Psoas muscle (tissue), 8 donors: Measurements from ENCODE around the gene SNCA. TPM values are rescaled to one million over a fixed set of nuclear protein-coding genes. Genes with fewer than 3 reads are reported as not detected.

ENCODE experiments used
- ATAC-seq, 4 donors: fragments of 200-7000 bp; cut with Tn5 transposase; one replicate each; pipeline ENCODE4 v1.9.1; 2020; ENCODE audit warnings: moderate library complexity in 3 of 4, mild to moderate bottlenecking in 2 of 4
- DNase-seq, 2 donors: peaks; one replicate each; pipeline ENCODE4 v3.0.0-alpha.2; 2020
- H3K27ac ChIP-seq: fragments of 200-600 bp; one replicate; pipeline ENCODE4 v1.8.0; 2022
- H3K27me3 ChIP-seq, 3 donors: fragments of 200-600 bp in 1 of 3; one replicate each; pipeline versions ENCODE4 v1.6.1 to v1.8.0; 2013 to 2022; ENCODE audit warnings: low read length in 2 of 3, mild to moderate bottlenecking in 2 of 3, moderate library complexity in 1 of 3; ENCODE audit not compliant: insufficient read depth in 3 of 3
- H3K36me3 ChIP-seq, 2 donors: fragments of 200-600 bp in 1 of 2; one replicate each; pipeline versions ENCODE4 v1.6.1 to v1.8.0; 2013 to 2022; ENCODE audit warnings: low read depth in 1 of 2, mild to moderate bottlenecking in 1 of 2, moderate library complexity in 1 of 2; ENCODE audit not compliant: insufficient read depth in 1 of 2
- H3K4me1 ChIP-seq: fragments of 200-600 bp; one replicate; pipeline ENCODE4 v1.8.0; 2022
- H3K4me3 ChIP-seq: fragments of 200-600 bp; one replicate; pipeline ENCODE4 v1.8.0; 2022; ENCODE audit warnings: mild to moderate bottlenecking
- H3K9me3 ChIP-seq: fragments of 200-600 bp; one replicate; pipeline ENCODE4 v1.8.0; 2022
- CTCF ChIP-seq: fragments of 200-600 bp; IDR thresholded peaks from one replicate; pipeline ENCODE4 v1.8.0; 2022; ENCODE audit warnings: antibody characterized with exemption
- WGBS, 3 donors: extraction: QIAGEN DNeasy Blood & Tissue Kit; methylation state at CpG; one replicate each; pipeline versions ENCODE4 v1.1.6 to v1.1.7; 2013; 5-methylcytosine and 5-hydroxymethylcytosine counted together
- intact Hi-C, 2 donors: fragments of 100-400 bp; cut with DNase I; formaldehyde crosslinking; loops; one replicate each; pipeline versions ENCODE4 v1.11.0 to v1.14.2; 2022
- polyA plus RNA-seq, 3 donors: library from polyadenylated mRNA; stranded (reverse); fragments of 200-250 nt; gene quantifications; one replicate each; pipeline ENCODE4 v1.2.3, GENCODE V29; 2013
- total RNA-seq, 4 donors: library from RNA; stranded (reverse); fragmentation: NEBNext Ultra II Directional in 2 of 4; extraction: Animal tissue kit (Norgen Biotek cat#: 25700) in 2 of 4; gene quantifications; one replicate each; pipeline versions ENCODE4 v1.2.1 to v1.2.4, GENCODE V29; 2021 to 2023
- donor health status: healthy with polysubstance abuse.
- donor health status: DM: no; HTN: no; CAD: no; lungs with moderate emphysema.
- donor health status: Bipolar disorder and iron deficiency.
- donor health status: healthy.
- donor health status: DM: yes; HTN: yes; CAD: no.
- donor health status: DM: no; HTN: no; CAD: no.
- donor health status: DM: no; HTN: no; CAD: no.
- donor health status: DM: yes; HTN: yes; CAD: no.

Gene SNCA
- total and polyA plus RNA-seq, 7 donors = 0.27 to 4.6 (median 0.83) TPM

DNA sequence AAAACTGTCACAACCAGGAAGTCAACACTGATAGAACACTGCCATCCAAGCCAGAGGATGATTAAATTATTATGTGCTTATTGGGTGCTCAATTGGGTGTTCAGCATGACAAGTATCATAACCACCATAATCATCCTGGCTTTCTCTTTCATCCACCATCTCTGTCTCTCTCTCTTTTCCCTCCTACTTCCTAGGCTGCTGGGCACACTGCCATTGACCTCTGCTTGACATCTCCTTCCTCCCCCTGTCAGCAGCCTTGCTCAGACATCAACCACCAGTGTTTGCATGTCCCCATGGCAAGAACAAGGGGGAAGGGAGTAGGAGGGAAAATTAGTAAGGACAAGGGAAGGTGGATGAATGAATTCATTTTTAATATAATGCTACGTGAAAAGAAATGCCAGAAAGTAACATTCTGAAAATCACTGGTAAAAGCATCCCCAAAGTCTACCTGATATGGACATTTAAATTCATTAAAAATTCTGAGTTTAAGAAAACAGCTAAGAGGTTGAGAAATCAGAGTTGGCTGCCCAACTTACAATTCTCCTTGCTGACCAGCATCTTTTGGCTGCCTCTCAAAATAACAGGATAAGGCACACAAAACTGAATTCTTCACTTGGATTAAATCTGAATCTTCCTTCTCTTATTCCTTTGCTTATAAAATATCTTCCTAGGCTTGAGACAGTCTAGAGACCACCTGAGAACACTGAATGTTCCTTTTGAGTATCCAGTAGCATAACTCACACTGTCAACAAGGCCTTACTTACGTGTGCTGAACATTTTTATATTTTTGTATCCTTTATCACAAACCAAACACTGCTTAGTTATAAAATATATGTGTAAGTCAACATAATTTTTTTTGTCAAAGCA is 48.5 kb downstream of the SNCA start:
- intact Hi-C loops = no loop called here
- Histone ChIP-seq H3K9me3 (no peaks in the 10 kb centered on the region), H3K4me1 (no peaks in the 10 kb centered on the region), H3K27ac (no peak overlapping the region), H3K27me3 (no peaks in the 10 kb centered on the region), H3K36me3 (no peaks in the 10 kb centered on the region), H3K4me3 (no peak overlapping the region)
- 56 to 86% (median 76%) methylated on average over 2 of the region's 2 CpGs for WGBS, 3 donors
- no peak for TF ChIP-seq CTCF
- DNase-seq (peak in 1 of 2 donors; percentile 24), ATAC-seq (no peak)

DNA sequence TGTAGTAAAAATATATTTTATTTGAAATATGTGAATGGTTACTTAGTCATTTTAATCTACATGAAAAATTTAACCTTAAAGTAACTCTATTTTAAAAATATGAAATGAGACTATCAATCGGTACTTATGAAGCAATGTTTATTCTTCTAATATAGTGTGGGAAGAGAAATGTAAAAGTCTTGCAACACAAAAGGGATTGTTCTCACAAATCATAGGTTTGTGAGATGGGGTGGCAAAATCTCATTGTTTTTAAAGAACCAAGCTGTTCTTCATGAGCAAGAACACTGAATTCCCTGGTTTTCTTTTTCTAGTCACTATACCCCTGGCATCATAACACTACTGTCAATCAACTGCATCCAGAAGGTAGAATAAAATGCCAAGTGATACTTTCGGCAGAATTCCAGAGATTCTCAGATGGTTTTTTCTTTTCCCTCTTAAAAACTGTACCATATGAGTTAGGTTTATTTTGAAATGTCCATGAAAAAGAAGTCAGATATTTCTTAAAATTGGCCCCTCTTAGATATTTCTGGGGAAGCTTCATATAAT is 52.2 kb downstream of the SNCA start:
- DNase-seq = no peak
- no peaks in the 10 kb centered on the region for H3K9me3 ChIP-seq
- WGBS, 3 donors = 82 to 94% (median 85%) methylated on average over 2 of the region's 2 CpGs

DNA sequence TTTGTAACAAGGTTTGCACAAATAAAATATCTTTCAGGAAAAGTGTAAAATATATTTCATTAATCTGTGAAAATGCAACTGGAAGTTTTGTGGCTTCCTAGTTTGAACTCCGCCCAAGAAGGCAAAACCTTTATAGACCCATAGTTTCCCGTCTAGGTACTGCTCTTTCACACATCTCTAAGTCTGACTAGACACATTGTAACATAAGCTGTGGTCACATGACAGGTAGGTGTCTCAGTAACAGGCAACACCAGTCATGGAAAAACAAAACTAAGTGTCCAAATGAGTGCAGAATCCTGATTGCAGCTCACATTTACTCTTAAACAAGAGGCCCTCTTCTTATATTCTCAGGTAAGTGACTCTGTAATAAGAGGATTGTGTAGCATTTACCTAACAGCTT is 55.6 kb downstream of the SNCA start:
- Histone ChIP-seq H3K27me3 (no peaks in the 10 kb centered on the region), H3K36me3 (no peaks in the 10 kb centered on the region), H3K4me1 (no peaks in the 10 kb centered on the region), H3K9me3 (no peaks in the 10 kb centered on the region), H3K4me3 (no peak overlapping the region), H3K27ac (no peak overlapping the region)
- TF ChIP-seq CTCF = no peak
- ATAC-seq (no peak), DNase-seq (no peak)
- intact Hi-C loops = no loop called here
- WGBS, 3 donors = 61 to 74% (median 71%) methylated on average over 2 of the region's 2 CpGs

More for the DNA sequence above, 52.2 kb downstream of the SNCA start:
- no peak overlapping the region for H3K4me3 ChIP-seq
- no peaks in the 10 kb centered on the region for H3K27me3 ChIP-seq
- TF ChIP-seq CTCF = no peak
- ATAC-seq = no peak
- intact Hi-C loops = no loop called here
- no peaks in the 10 kb centered on the region for H3K36me3 ChIP-seq
- H3K4me1 ChIP-seq = no peaks in the 10 kb centered on the region
- H3K27ac ChIP-seq = no peak overlapping the region

DNA sequence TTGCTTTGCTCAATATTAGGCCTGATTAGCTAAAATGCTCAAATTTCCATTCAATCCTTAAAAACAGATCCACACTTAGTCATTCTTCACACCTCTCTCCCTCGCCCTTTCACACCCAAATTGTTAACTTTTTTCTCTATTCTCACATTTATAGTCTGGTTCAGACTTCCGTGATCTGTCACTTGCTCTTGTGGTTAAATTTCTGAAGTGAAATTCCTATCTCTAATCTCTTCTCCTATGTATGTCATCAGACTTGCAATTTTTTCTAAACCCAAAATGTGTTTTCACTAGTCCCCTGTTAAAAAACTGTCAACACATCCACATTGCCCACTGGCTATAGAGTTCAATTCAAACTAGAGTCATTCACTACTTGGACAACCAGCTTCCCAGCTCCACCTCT is 63.2 kb downstream of the SNCA start:
- Histone ChIP-seq H3K27me3 (no peaks in the 10 kb centered on the region), H3K36me3 (no peaks in the 10 kb centered on the region), H3K9me3 (no peaks in the 10 kb centered on the region), H3K4me1 (no peaks in the 10 kb centered on the region), H3K27ac (no peak overlapping the region), H3K4me3 (no peak overlapping the region)
- no peak for TF ChIP-seq CTCF
- DNase-seq (no peak), ATAC-seq (no peak)
- WGBS, 3 donors = 83 to 92% (median 87%) methylated on average over 2 of the region's 2 CpGs
- intact Hi-C loops = no loop called here
